Bronchial epithelial cell (primary cell): ENCODE measurements around the gene ZCCHC24. TPM values are rescaled to one million over a fixed set of nuclear protein-coding genes. Genes with fewer than 3 reads are reported as not detected.

Experiments
- DNase-seq: peaks from one replicate; pipeline ENCODE4 v3.0.0-alpha.2; 2010; ENCODE audit warnings: low read depth
- FAIRE-seq: peaks from 2 replicates; lab custom pipeline; 2011; peaks lifted over from hg19 to GRCh38; lab: Jason Lieb, UNC
- H3K27me3 ChIP-seq: 2 replicates; pipeline ENCODE4 v1.5.1; 2011; ENCODE audit warnings: low read length; ENCODE audit not compliant: control insufficient read depth, insufficient read depth
- H3K36me3 ChIP-seq: 2 replicates; pipeline ENCODE4 v1.5.1; 2011; ENCODE audit warnings: low read length; ENCODE audit not compliant: control insufficient read depth, insufficient read depth
- H3K4me3 ChIP-seq: 2 replicates; pipeline ENCODE4 v1.5.1; 2011; ENCODE audit warnings: mild to moderate bottlenecking, low read depth, low read length, control low read depth
- total RNA-seq: library from RNA; depleted of rRNA; stranded (reverse); fragments of >200 nt; gene quantifications from 2 replicates; pipeline ENCODE4 v1.2.1, GENCODE V29; 2014
- TF ChIP-seq, protein P1 (sequence below): IDR thresholded peaks from 2 replicates; pipeline ENCODE4 v1.5.1; 2011; ENCODE audit warnings: mild to moderate bottlenecking, moderate library complexity, low read length, control low read depth, inconsistent platforms; ENCODE audit not compliant: insufficient read depth, severe bottlenecking

The ZCCHC24 gene
- total RNA-seq, 1 donor from 2014 or later: 0.53 TPM

GRCh38 chr10:79417731-79418130 lies 27.7 kb downstream of the ZCCHC24 start:
- Histone ChIP-seq H3K27me3 (no peaks in the 10 kb centered on the region), H3K4me3 (no peak overlapping the region), H3K36me3 (peaks cover 1% of the 10 kb centered on the region)
- FAIRE-seq: no peak
- DNase-seq: no peak
- TF ChIP-seq, protein P1, sequence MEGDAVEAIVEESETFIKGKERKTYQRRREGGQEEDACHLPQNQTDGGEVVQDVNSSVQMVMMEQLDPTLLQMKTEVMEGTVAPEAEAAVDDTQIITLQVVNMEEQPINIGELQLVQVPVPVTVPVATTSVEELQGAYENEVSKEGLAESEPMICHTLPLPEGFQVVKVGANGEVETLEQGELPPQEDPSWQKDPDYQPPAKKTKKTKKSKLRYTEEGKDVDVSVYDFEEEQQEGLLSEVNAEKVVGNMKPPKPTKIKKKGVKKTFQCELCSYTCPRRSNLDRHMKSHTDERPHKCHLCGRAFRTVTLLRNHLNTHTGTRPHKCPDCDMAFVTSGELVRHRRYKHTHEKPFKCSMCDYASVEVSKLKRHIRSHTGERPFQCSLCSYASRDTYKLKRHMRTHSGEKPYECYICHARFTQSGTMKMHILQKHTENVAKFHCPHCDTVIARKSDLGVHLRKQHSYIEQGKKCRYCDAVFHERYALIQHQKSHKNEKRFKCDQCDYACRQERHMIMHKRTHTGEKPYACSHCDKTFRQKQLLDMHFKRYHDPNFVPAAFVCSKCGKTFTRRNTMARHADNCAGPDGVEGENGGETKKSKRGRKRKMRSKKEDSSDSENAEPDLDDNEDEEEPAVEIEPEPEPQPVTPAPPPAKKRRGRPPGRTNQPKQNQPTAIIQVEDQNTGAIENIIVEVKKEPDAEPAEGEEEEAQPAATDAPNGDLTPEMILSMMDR: no peak

DNA sequence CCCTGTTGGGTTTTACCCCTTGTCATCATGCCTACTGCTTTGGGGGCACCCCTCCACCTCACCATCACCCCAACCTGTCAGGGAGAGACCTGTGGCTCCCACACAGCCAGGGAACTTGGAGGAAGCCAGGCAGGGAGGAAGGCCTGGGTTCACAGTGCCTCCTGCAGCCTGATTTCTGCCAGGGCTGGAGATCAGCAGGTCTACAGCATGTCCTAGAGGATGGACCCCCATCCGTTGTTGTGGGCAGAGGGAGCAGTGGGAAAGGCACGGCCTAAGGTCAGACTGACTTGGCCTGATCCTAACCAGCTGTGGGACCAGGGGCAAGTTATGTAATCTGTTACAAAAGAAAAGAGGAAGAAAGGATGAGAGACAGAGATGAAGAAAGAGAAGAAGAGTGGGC lies 28.2 kb downstream of the ZCCHC24 start:
- Histone ChIP-seq H3K4me3 (no peak overlapping the region), H3K27me3 (no peaks in the 10 kb centered on the region), H3K36me3 (peaks cover 1% of the 10 kb centered on the region)
- FAIRE-seq (no peak), DNase-seq (no peak)
- TF ChIP-seq, protein P1: no peak

DNA sequence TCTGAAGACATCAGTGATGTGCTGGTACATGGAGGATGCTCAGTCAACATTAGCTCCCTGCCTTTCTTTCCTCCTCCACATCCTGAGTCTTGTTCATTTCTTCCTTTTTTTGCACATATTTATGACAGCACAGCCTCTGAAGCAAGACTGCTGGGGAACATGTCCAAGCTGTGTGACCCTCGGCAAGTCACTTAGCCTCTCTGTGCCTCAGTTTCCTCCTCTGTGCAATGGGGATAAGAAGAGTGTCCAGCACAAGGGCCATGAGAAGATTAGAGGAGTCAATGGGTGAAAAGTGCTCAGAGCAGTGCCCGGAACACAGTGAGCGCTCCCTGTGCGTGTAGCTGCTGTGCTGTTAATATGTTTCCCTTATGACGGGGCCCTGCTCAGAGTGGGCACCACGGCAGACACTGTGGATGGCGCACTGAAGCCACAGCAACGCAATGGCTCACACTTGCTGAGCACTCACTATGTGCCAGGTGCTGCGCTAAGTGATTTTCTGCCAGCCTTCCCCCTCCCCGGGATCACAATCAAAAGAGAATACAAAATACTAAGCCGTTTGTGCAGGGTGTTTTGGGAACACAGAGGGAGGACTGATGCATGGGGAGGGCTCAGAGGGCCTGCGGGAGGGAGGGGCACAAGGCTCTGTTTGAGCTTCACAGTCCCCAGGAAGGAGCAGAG lies 28.7 kb downstream of the ZCCHC24 start:
- DNase-seq (no peak), FAIRE-seq (peak; percentile 43)
- TF ChIP-seq, protein P1: no peak
- H3K27me3 ChIP-seq: no peaks in the 10 kb centered on the region
- H3K4me3 ChIP-seq: no peak overlapping the region
- peaks cover 1% of the 10 kb centered on the region for H3K36me3 ChIP-seq

GRCh38 chr10:79415736-79416577 lies 29.5 kb downstream of the ZCCHC24 start:
- DNase-seq: no peak
- TF ChIP-seq, protein P1: no peak
- peaks cover 1% of the 10 kb centered on the region for H3K36me3 ChIP-seq
- H3K4me3 ChIP-seq: no peak overlapping the region
- H3K27me3 ChIP-seq: no peaks in the 10 kb centered on the region
- no peak for FAIRE-seq

GRCh38 chr10:79414714-79415113 lies 30.7 kb downstream of the ZCCHC24 start:
- TF ChIP-seq, protein P1: no peak
- H3K27me3 ChIP-seq: no peaks in the 10 kb centered on the region
- H3K36me3 ChIP-seq: peaks cover 1% of the 10 kb centered on the region
- no peak overlapping the region for H3K4me3 ChIP-seq
- DNase-seq (no peak), FAIRE-seq (no peak)
